GM12878 (cell line): Measurements from ENCODE around the gene SPATA9. TPM values are rescaled to one million over a fixed set of nuclear protein-coding genes. Genes with fewer than 3 reads are reported as not detected.

Experiments used
- ATAC-seq: fragments of 200-7000 bp; cut with Tn5 transposase; 3 replicates; pipeline ENCODE4 v1.9.1; 2020; ENCODE audit warnings: mild to moderate bottlenecking, moderate library complexity
- BruUV-seq: library from RNA; stranded (reverse); fragments of 400-500 nt; replicated peaks from 2 replicates; lab custom pipeline; 2021; lab: Mats Ljungman, UMichigan
- CTCF ChIA-PET: fragments of 300-600 bp; sonication (Branson Sonifier 250); formaldehyde crosslinking; extraction: SDS; loops from one replicate; lab custom pipeline; 2021; ENCODE audit warnings: inconsistent platforms; lab: Yijun Ruan, JAX
- POLR2A ChIA-PET: fragments of 350-600 bp; formaldehyde crosslinking; extraction: SDS; loops from one replicate; lab custom pipeline; 2021; ENCODE audit warnings: inconsistent platforms; lab: Charles Lee
- RAD21 ChIA-PET: fragments of 300-600 bp; sonication (Branson Sonifier 250); formaldehyde crosslinking; loops from one replicate; lab custom pipeline; 2023; ENCODE audit warnings: antibody characterized with exemption; ENCODE audit not compliant: unreplicated experiment; lab: Charles Lee
- SMC1A ChIA-PET: fragments of 300-600 bp; sonication (Branson Sonifier 250); formaldehyde crosslinking; loops from one replicate; lab custom pipeline; 2023; ENCODE audit not compliant: unreplicated experiment, uncharacterized antibody; lab: Charles Lee
- DNase-seq: peaks from one replicate; pipeline ENCODE4 v3.0.0-alpha.2; 2011; ENCODE audit warnings: low read depth, low spot score
- FAIRE-seq: peaks from 3 replicates; lab custom pipeline; 2011; peaks lifted over from hg19 to GRCh38; lab: Jason Lieb, UNC
- H2AFZ ChIP-seq: 2 replicates; pipeline ENCODE4 v1.6.0; 2011; ENCODE audit warnings: low read depth, low read length, control low read depth; ENCODE audit not compliant: control insufficient read depth
- H3K27ac ChIP-seq: 2 replicates; pipeline ENCODE4 v1.5.1; 2011; ENCODE audit warnings: control low read depth; ENCODE audit not compliant: control insufficient read depth, insufficient read depth
- H3K27me3 ChIP-seq, 2 experiments: replicated peaks in 1 of 2; 2 replicates each; pipeline versions ENCODE4 v1.6.0 to v1.6.1; 2011; ENCODE audit warnings: low read length in 1 of 2; ENCODE audit not compliant: control insufficient read depth in 2 of 2, insufficient read depth in 2 of 2
- H3K36me3 ChIP-seq, 2 experiments: 2 replicates each; pipeline ENCODE4 v1.5.1; 2011; ENCODE audit warnings: low read length in 1 of 2; ENCODE audit not compliant: control insufficient read depth in 2 of 2, insufficient read depth in 2 of 2
- H3K4me1 ChIP-seq: 2 replicates; pipeline ENCODE4 v1.6.1; 2011; ENCODE audit warnings: mild to moderate bottlenecking, low read length, moderate library complexity, mixed read lengths; ENCODE audit not compliant: control insufficient read depth, insufficient read depth
- H3K4me2 ChIP-seq: 2 replicates; pipeline ENCODE4 v1.6.0; 2011; ENCODE audit warnings: control low read depth; ENCODE audit not compliant: control insufficient read depth, insufficient read depth
- H3K4me3 ChIP-seq: fragments of 200-600 bp; sonication (generic); 2 replicates; pipeline ENCODE4 v1.5.1; 2016
- H3K79me2 ChIP-seq: 2 replicates; pipeline ENCODE4 v1.6.0; 2011; ENCODE audit warnings: low read length; ENCODE audit not compliant: control insufficient read depth, insufficient read depth
- H3K9ac ChIP-seq: 2 replicates; pipeline ENCODE4 v1.8.0; 2011; ENCODE audit warnings: low read length, control low read depth, mixed read lengths; ENCODE audit not compliant: control insufficient read depth, insufficient read depth
- H3K9me3 ChIP-seq: replicated peaks from 3 replicates; pipeline ENCODE4 v1.5.1; 2011; ENCODE audit warnings: mild to moderate bottlenecking, low read length; ENCODE audit not compliant: control insufficient read depth, insufficient read depth
- H4K20me1 ChIP-seq: 2 replicates; pipeline ENCODE4 v1.6.0; 2011; ENCODE audit not compliant: control insufficient read depth, insufficient read depth
- RAD21 ChIP-seq: IDR thresholded peaks from 2 replicates; pipeline ENCODE4 v1.6.1; 2011; ENCODE audit warnings: mild to moderate bottlenecking, low read depth, low read length, moderate library complexity; ENCODE audit not compliant: insufficient read depth
- SMAD5 ChIP-seq: IDR thresholded peaks from 2 replicates; pipeline ENCODE4 v1.6.1; 2016; ENCODE audit warnings: antibody characterized with exemption, low read depth
- ZNF622 ChIP-seq: fragments of 450-650 bp; IDR thresholded peaks from 2 replicates; pipeline ENCODE4 v1.6.1; 2017; ENCODE audit warnings: mild to moderate bottlenecking, inconsistent platforms
- WGBS: methylation state at CpG from one replicate; pipeline ENCODE4 v1.1.6; 2016; ENCODE audit warnings: low lambda C conversion rate; ENCODE audit not compliant: insufficient replicate concordance, insufficient coverage; ENCODE audit errors: missing lambda C conversion rate; 5-methylcytosine and 5-hydroxymethylcytosine counted together
- in situ Hi-C: fragments of 300-500 bp; cut with MboI; formaldehyde crosslinking; loops from 9 replicates; pipeline ENCODE4 v1.14.3; 2018; ENCODE audit warnings: mixed read lengths
- intact Hi-C: fragments of 100-400 bp; cut with micrococcal nuclease; formaldehyde crosslinking; loops from one replicate; pipeline ENCODE4 v1.14.2; 2022; ENCODE audit not compliant: unreplicated experiment
- polyA plus RNA-seq, 11 experiments: library from polyadenylated mRNA; depleted of rRNA in 4 of 11; unstranded in 6 of 11; stranded (reverse) in 5 of 11; fragments of >200 nt; fragmentation: Nextera tagmentation in 4 of 11; fragmentation: Illumina TruSeq in 1 of 11; extraction: Ambion mirVana in 4 of 11; extraction: Trizol in 1 of 11; gene quantifications; 1 replicate in 1 of 11; 2 replicates in 10 of 11; pipeline versions ENCODE4 v1.2.1 to v1.2.3, GENCODE V29; 2011 to 2016; ENCODE audit warnings: inconsistent platforms in 2 of 11, missing spikeins in 2 of 11, low read depth in 1 of 11
- total RNA-seq, 4 experiments: library from RNA; depleted of rRNA in 3 of 4; stranded (reverse); fragments of >200 nt in 3 of 4; fragmentation: Illumina TruSeq in 1 of 4; extraction: Trizol in 1 of 4; gene quantifications; 2 replicates each; pipeline versions ENCODE4 v1.2.1 to v1.2.3, GENCODE V29; 2013 to 2021
- TF ChIP-seq, protein P1 (sequence below): fragments of 150-350 bp; IDR thresholded peaks from 2 replicates; pipeline ENCODE4 v1.6.1; 2016; ENCODE audit warnings: low read depth, low read length

SPATA9 gene
- total and polyA plus RNA-seq, 10 of the 15 experiments (the other 5 are each of a cell fraction or from before 2014, with no cell fraction given): 0.11 to 0.49 (median 0.16) TPM; not detected in 1

DNA sequence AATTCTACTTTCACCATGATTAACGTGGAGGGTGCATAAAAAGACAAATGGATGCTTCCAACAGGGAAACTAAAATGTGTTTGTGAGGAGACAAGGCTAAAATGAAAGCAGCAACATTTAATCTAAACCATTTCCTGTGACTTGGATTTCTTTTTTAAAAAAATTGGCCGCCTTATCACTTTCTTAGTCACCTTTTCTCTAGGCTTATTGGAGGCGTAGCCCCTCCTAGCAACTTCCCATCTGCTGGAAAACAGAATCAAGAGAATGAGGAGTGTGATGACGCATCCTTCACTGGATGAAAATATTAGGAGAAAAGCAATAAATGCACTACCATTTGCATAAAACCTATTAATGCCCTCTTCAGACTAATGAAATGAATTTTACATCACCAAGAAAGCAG lies 63.7 kb downstream of the SPATA9 start:
- no TSS peak for BruUV-seq
- WGBS: 98% methylated on average over 4 of the region's 4 CpGs
- Histone ChIP-seq H3K4me1 (peaks cover 23% of the 10 kb centered on the region), H3K4me3 (no peak overlapping the region), H3K27me3 (peaks cover 0 to 2% of the 10 kb centered on the region in 2 experiments; a peak in 1 of 4 replicates), H3K36me3 (no peaks in the 10 kb centered on the region), H3K79me2 (peaks cover 3% of the 10 kb centered on the region; the same call in 1 of the 2 replicates), H3K27ac (no peak overlapping the region), H3K9ac (no peak overlapping the region), H3K4me2 (no peak overlapping the region), H3K9me3 (no peaks in the 10 kb centered on the region; the same call in 1 of the 3 replicates), H2AFZ (no peak overlapping the region)
- in situ Hi-C loops (no loop called here), intact Hi-C loops (loop anchor here (10.0 kb wide), 1 partner anchor 544 kb away; no protein-coding TSS in a partner anchor)
- FAIRE-seq (no peak), DNase-seq (no peak)
- CTCF ChIA-PET: interaction anchor here (1.2 kb wide), 1 partner anchor 10 kb away, joined by 3 read pairs; no protein-coding TSS in a partner anchor
- TF ChIP-seq RAD21 (no peak), SMAD5 (no peak), ZNF622 (no peak)
- TF ChIP-seq, protein P1, sequence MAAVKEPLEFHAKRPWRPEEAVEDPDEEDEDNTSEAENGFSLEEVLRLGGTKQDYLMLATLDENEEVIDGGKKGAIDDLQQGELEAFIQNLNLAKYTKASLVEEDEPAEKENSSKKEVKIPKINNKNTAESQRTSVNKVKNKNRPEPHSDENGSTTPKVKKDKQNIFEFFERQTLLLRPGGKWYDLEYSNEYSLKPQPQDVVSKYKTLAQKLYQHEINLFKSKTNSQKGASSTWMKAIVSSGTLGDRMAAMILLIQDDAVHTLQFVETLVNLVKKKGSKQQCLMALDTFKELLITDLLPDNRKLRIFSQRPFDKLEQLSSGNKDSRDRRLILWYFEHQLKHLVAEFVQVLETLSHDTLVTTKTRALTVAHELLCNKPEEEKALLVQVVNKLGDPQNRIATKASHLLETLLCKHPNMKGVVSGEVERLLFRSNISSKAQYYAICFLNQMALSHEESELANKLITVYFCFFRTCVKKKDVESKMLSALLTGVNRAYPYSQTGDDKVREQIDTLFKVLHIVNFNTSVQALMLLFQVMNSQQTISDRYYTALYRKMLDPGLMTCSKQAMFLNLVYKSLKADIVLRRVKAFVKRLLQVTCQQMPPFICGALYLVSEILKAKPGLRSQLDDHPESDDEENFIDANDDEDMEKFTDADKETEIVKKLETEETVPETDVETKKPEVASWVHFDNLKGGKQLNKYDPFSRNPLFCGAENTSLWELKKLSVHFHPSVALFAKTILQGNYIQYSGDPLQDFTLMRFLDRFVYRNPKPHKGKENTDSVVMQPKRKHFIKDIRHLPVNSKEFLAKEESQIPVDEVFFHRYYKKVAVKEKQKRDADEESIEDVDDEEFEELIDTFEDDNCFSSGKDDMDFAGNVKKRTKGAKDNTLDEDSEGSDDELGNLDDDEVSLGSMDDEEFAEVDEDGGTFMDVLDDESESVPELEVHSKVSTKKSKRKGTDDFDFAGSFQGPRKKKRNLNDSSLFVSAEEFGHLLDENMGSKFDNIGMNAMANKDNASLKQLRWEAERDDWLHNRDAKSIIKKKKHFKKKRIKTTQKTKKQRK: no peak
- TF ChIP-seq, all 136 proteins: peak for 0
- no peak for ATAC-seq
- SMC1A ChIA-PET: interaction anchor here (1.0 kb wide), 1 partner anchor 39 kb away, joined by 4 read pairs; no protein-coding TSS in a partner anchor
- no peaks in the 10 kb centered on the region for H4K20me1 ChIP-seq
- POLR2A ChIA-PET: no interaction called here
- RAD21 ChIA-PET: no interaction called here
